Large intestine (tissue), 12 donors: ENCODE data around the gene FAM170A. TPM values are rescaled to one million over a fixed set of nuclear protein-coding genes. Genes with fewer than 3 reads are reported as not detected.

ENCODE experiments used
- DNase-seq, 2 donors: peaks; one replicate each; pipeline versions ENCODE4 v3.0.0 to v3.0.0-alpha.2; 2013
- H3K27ac ChIP-seq: one replicate; pipeline ENCODE4 v1.5.1; 2013; ENCODE audit warnings: low read length
- H3K27me3 ChIP-seq: 2 replicates; pipeline ENCODE4 v1.6.1; 2013; ENCODE audit warnings: low read length; ENCODE audit not compliant: control insufficient read depth, insufficient read depth
- H3K36me3 ChIP-seq: 2 replicates; pipeline ENCODE4 v1.6.1; 2013; ENCODE audit warnings: low read length; ENCODE audit not compliant: control insufficient read depth, insufficient read depth
- H3K4me1 ChIP-seq: one replicate; pipeline ENCODE4 v1.6.1; 2013; ENCODE audit warnings: low read length; ENCODE audit not compliant: control insufficient read depth, insufficient read depth
- H3K4me3 ChIP-seq: one replicate; pipeline ENCODE4 v1.5.1; 2013; ENCODE audit warnings: low read length
- H3K9me3 ChIP-seq: one replicate; pipeline ENCODE4 v1.6.1; 2013; ENCODE audit warnings: mild to moderate bottlenecking, low read depth, low read length, moderate library complexity; ENCODE audit not compliant: control insufficient read depth
- WGBS: methylation state at CpG from one replicate; pipeline ENCODE4 v1.1.5; 2013; ENCODE audit warnings: low lambda C conversion rate; ENCODE audit not compliant: insufficient coverage; 5-methylcytosine and 5-hydroxymethylcytosine counted together
- long read RNA-seq, 11 donors: transcript quantifications; one replicate each; lab custom pipeline, GENCODE V29; 2026
- polyA plus RNA-seq: library from polyadenylated mRNA; unstranded; fragments of 120-200 nt; gene quantifications from one replicate; pipeline ENCODE4 v1.2.1, GENCODE V29; 2013

FAM170A gene, protein sequence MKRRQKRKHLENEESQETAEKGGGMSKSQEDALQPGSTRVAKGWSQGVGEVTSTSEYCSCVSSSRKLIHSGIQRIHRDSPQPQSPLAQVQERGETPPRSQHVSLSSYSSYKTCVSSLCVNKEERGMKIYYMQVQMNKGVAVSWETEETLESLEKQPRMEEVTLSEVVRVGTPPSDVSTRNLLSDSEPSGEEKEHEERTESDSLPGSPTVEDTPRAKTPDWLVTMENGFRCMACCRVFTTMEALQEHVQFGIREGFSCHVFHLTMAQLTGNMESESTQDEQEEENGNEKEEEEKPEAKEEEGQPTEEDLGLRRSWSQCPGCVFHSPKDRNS
- not detected for polyA plus RNA-seq
- long read RNA-seq, donor 1 = 0 reads
- long read RNA-seq, donor 2 = 0 reads
- long read RNA-seq, donor 3 = 0 reads
- long read RNA-seq, donor 4 = 0 reads
- long read RNA-seq, donor 5 = 0 reads
- long read RNA-seq, donor 6 = 0 reads
- long read RNA-seq, donor 7 = 0 reads
- long read RNA-seq, donor 8 = 0 reads
- long read RNA-seq, donor 9 = 0 reads
- long read RNA-seq, donor 10 = 0 reads
- long read RNA-seq, donor 11 = 0 reads

DNA sequence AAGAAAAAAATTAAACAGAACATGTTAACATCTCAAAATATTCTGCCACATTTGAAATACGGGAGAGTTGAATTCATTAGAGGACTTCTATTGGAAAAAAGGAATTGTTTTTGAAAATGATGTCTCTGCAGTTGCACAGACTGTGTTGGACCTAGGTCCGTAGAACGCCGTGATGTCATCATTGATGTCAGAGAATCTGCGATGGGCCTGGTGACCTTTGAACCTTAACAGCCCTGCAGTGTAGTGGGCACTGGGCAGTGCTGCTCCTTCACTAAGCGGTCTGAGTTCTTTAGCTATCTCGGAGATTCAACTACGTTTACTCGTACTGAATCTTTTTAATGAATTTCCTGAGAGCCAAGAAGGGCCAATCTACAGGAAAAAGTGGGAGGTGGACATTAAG, at the start of gene FAM170A:
FAM170A (plus strand) TSS at position 220 of the 400 bp plus-strand sequence. CDS start 211 bp downstream, outside the sequence.
- Histone ChIP-seq H3K4me3 (no peak within 1 kb of the TSS), H3K27me3 (no peaks in the 10 kb centered on the region), H3K4me1 (no peaks in the 10 kb centered on the region), H3K27ac (no peak within 1 kb of the TSS), H3K9me3 (no peaks in the 10 kb centered on the region), H3K36me3 (no peaks in the 10 kb centered on the region)
- DNase-seq = no peak
- WGBS = no CpG with 5 or more reads among the region's 9 CpGs

DNA sequence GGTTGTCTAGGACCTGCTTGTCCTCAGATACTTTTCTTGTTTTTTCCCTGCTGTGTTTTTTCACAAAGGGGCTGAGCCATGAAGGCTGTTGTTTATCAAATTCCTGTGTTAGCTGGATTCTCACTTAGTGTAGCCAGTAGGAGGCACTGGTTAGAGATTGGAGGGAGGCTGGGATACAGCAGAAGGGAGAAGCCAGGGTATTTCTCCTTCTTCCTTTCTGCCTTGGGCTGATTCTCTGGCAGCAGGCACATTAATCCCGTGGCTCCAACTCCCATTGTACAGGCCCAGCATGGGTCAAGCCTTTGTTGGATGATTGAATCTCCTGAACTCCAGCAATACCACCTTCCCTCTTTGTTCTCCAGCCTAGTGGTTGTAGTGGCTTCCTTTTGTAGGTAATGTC, 46.4 kb upstream of the FAM170A start:
- no peak overlapping the region for H3K4me3 ChIP-seq
- H3K9me3 ChIP-seq = no peaks in the 10 kb centered on the region
- H3K27me3 ChIP-seq = no peaks in the 10 kb centered on the region
- no peaks in the 10 kb centered on the region for H3K4me1 ChIP-seq
- WGBS = no CpG with 5 or more reads among the region's 1 CpG
- H3K36me3 ChIP-seq = no peaks in the 10 kb centered on the region
- no peak overlapping the region for H3K27ac ChIP-seq
- DNase-seq = no peak

DNA sequence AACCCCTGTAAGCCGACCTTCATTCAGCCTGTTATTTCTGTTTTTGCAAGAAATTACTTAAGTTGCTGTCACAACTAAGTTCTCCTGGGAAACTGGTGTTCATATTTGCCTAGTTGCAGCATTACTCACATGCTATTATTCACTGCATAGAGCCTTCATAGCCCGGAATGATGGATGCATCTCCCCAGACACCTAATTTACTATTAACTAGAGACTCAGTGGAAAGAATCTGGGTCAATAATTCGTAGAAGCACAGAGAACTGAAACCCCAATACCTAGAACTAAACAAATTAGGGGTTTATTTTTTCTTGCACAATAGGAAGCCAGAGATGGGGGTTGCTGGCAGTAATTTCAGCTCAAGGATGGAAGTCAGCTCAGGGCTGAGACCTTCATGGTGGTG, 45.7 kb upstream of the FAM170A start:
- DNase-seq = no peak
- WGBS = 67% methylated on average over 1 of the region's 3 CpGs
- Histone ChIP-seq H3K4me1 (no peaks in the 10 kb centered on the region), H3K4me3 (no peak overlapping the region), H3K9me3 (no peaks in the 10 kb centered on the region), H3K36me3 (no peaks in the 10 kb centered on the region), H3K27ac (no peak overlapping the region), H3K27me3 (no peaks in the 10 kb centered on the region)

DNA sequence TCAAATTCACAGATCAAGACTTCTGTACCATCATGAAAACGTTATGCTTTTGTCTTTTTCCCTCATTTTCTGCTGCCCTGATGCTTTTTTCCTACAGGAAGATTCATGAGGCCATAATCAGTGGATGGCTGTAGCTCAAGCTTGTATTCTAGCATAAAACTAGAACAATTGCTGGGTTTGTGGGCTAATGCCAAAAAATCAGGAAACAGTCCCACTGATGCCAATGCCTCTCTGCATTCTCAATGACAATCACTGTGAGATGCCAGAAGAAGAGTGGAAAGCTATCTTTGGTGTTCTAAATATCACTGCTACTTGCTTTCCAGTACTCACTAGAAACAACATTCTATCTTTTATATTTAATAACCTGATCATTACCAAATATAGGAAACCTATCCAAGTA, 33.3 kb upstream of the FAM170A start:
- WGBS = 100% methylated on average over 1 of the region's 1 CpG
- Histone ChIP-seq H3K27me3 (no peaks in the 10 kb centered on the region), H3K27ac (no peak overlapping the region), H3K4me3 (no peak overlapping the region), H3K4me1 (no peaks in the 10 kb centered on the region), H3K36me3 (no peaks in the 10 kb centered on the region), H3K9me3 (no peaks in the 10 kb centered on the region)
- no peak for DNase-seq

DNA sequence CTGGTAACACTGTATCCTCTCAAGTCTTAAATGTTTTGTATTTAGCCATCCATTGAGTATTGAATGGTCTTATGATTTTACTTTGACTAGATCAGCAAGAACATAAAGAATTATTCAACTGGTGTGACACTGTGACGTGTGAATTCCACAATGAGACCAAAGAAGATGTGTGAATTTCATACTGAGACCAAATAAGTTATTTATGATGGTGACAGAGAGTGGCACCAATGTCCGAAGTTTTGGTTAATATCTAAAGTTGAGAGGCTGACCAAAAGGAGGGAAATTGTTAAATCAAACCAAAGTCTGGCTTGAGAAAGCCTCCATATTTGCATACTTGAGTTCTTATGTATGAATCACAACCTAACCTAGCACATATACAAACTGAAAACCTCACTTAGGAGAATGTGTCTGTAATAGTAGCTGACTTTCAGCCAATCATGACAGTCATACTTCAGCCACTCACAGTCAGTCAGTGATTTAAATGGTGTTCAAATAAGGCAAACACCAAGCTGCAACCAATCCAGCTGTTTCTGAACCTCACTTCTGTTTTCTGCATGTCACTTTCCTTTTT, 31.5 kb upstream of the FAM170A start:
- DNase-seq = no peak
- no peaks in the 10 kb centered on the region for H3K4me1 ChIP-seq
- WGBS = 92% methylated on average over 2 of the region's 2 CpGs

DNA sequence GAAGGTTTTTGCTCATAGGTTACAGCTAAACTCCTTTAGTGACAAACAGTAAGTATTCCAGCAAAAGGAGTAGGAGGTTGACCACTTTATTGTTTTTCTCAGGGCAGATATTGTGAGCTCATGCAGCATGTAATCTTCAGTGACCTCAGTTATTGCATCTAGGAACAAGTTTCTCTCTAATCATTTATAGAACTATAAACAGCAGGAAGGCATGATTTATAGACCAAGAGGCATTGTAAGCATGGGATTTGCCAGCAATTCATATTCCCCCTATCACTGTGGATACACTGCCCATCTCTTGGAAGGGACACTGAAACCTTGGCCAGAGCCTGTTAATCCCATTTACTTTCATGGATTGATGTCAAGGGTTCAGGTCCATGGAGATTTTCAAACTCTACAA, 15.4 kb upstream of the FAM170A start:
- H3K9me3 ChIP-seq = no peaks in the 10 kb centered on the region
- no peaks in the 10 kb centered on the region for H3K4me1 ChIP-seq
- no peak for DNase-seq
- no peaks in the 10 kb centered on the region for H3K27me3 ChIP-seq
- no peak overlapping the region for H3K4me3 ChIP-seq
- H3K36me3 ChIP-seq = no peaks in the 10 kb centered on the region
- no peak overlapping the region for H3K27ac ChIP-seq

More for the DNA sequence above, 31.5 kb upstream of the FAM170A start:
- Histone ChIP-seq H3K27me3 (no peaks in the 10 kb centered on the region), H3K27ac (no peak overlapping the region), H3K4me3 (no peak overlapping the region), H3K36me3 (no peaks in the 10 kb centered on the region), H3K9me3 (no peaks in the 10 kb centered on the region)

DNA sequence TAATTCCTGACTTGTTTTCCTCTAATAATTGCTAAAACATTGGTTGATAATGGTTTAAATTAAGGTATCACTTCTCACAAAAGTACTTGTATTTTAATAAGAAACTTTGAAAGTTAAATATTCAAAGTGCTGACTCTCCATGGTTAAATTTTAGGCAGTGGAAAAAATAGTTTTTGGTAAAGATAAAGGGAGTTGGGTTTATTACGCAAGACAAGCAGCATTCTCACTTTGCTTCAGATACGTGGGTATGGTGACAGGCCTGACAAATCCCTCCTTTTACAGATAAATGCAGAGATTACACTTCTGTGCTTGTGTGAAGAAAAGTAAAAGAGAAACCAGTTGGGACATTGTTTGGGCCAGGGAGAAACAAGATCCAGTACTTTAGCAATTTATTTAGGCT, 14.5 kb upstream of the FAM170A start:
- no peak for DNase-seq
- Histone ChIP-seq H3K27me3 (no peaks in the 10 kb centered on the region), H3K36me3 (no peaks in the 10 kb centered on the region), H3K4me1 (no peaks in the 10 kb centered on the region), H3K27ac (no peak overlapping the region), H3K9me3 (no peaks in the 10 kb centered on the region), H3K4me3 (no peak overlapping the region)
- WGBS = no CpG with 5 or more reads among the region's 2 CpGs

DNA sequence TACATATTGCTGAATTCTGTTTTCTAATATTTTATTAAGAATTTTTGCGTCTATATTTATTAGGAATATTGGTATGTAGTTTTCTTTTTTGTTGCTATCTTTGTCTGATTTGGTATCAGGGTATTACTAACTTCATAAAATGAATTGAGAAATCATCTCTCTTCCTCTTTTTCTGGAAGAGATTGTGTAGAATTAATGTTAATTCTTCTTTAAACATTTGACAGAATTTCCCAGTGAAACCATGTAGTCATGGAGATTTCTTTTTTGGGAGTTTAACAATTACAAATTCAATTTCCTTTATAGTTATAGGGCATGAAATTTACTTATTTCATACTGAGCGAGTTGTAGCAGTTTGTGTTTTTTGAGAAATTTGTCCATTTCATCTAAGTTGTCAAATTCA, 3.3 kb upstream of the FAM170A start:
- no peak overlapping the region for H3K4me3 ChIP-seq
- H3K36me3 ChIP-seq = no peaks in the 10 kb centered on the region
- no peak overlapping the region for H3K27ac ChIP-seq
- no peak for DNase-seq
- 100% methylated on average over 2 of the region's 2 CpGs for WGBS
- no peaks in the 10 kb centered on the region for H3K27me3 ChIP-seq
- no peaks in the 10 kb centered on the region for H3K9me3 ChIP-seq
- no peaks in the 10 kb centered on the region for H3K4me1 ChIP-seq

DNA sequence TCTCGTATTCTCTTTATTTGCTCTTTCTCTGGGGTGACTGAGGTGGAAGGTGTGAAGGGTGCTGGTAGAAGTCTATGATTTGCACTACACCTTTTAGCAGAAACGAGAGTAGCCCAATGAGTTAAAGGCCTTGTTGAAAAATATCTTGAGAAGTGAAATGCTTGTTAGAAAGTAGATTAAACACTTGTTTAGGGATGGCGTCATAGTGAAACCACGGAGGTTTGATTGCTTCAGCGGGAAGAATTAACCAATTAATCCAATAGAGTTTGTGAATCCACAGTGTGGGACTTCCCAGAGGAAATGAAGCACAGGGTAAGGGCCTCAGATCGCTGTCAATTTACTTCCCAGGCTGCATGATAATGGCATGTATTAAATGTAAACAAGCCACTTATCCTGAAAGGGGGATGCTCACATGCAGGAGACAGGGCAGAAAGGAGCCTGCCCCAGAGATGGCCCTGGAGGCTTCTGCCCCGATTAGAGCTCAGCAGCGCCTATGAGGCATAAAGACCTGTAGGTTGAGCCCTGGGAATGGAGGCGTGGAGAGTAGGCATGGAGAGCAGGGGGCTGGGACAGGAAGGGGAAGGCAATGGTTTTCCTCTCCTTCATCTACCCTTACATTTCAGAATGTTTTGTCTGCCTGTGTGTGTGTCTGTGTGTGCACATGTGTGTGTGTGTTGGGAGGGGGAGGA, 1.5 kb downstream of the FAM170A start:
- Histone ChIP-seq H3K4me1 (no peaks in the 10 kb centered on the region), H3K27ac (no peak overlapping the region), H3K27me3 (no peaks in the 10 kb centered on the region), H3K9me3 (no peaks in the 10 kb centered on the region), H3K36me3 (no peaks in the 10 kb centered on the region), H3K4me3 (no peak overlapping the region)
- 63% methylated on average over 1 of the region's 9 CpGs for WGBS
- DNase-seq = no peak

DNA sequence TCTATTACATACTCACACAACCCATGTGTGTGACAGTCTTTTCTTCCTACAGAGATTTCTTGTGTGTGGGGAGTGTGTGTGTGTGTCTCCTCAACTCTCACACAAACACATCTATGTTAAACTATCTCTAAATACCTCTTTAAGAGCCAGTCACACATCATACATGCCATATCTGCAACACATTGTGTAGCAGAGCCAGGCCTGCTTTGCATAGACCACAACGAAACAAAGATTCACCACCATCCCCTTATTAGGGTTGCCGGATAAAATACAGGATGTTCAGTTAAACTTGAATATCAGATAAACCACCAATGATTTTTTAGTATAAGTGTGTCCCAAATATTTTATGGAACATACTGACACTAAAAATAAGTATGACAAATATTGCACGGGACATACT, 2.3 kb downstream of the FAM170A start:
- Histone ChIP-seq H3K36me3 (no peaks in the 10 kb centered on the region), H3K4me1 (no peaks in the 10 kb centered on the region), H3K9me3 (no peaks in the 10 kb centered on the region), H3K27ac (no peak overlapping the region), H3K27me3 (no peaks in the 10 kb centered on the region), H3K4me3 (no peak overlapping the region)
- WGBS = 100% methylated on average over 1 of the region's 3 CpGs
- DNase-seq = no peak
